ENCODE data around the gene PAFAH1B1.
"Not testable (repeated sequence)": the region's sequence is repeated elsewhere in the genome, so short reads cannot be mapped to it uniquely, and the experiment has no call there.

Gene PAFAH1B1

GRCh38 chr17:2690165-2691068 is 97.0 kb downstream of the PAFAH1B1 start:
- DNase-seq: no peak

DNA sequence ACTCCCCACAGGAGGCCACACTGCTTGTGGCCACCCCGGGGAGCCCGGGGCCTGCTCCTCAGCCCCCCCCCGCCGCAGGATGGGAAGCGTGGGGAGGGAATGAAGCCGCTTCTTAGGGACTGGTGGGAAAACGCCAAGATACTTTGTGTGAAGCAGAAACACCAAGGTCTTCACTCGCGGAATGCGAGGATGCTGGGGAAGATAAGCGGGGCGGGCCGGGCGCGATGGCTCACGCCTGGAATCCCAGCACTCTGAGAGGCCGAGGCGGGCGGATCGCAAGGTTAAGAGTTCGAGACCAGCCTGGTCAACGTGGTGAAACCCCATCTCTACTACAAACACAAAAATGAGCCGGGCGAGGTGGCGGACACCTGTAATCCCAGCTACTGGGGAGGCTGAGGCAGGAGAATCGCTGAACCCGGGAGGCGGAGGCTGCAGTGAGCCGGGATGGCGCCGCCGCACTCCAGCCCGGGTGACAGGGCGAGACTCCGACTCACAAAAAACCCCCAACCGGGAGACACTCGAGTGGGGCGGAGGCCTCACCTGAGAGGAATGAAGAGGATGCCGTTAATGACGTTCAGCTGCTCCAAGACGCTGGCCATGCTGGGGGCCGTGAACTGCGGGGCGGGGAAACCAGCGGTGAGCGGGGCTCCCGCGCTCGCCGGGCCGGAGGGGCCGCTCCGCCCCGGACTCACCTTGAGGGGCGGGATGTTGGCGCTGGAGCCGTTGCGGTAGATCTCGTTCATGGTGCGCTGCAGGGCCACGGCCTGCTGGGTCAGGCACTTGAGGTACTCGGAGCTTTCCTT is 97.8 kb downstream of the PAFAH1B1 start:
- no peak for DNase-seq

DNA sequence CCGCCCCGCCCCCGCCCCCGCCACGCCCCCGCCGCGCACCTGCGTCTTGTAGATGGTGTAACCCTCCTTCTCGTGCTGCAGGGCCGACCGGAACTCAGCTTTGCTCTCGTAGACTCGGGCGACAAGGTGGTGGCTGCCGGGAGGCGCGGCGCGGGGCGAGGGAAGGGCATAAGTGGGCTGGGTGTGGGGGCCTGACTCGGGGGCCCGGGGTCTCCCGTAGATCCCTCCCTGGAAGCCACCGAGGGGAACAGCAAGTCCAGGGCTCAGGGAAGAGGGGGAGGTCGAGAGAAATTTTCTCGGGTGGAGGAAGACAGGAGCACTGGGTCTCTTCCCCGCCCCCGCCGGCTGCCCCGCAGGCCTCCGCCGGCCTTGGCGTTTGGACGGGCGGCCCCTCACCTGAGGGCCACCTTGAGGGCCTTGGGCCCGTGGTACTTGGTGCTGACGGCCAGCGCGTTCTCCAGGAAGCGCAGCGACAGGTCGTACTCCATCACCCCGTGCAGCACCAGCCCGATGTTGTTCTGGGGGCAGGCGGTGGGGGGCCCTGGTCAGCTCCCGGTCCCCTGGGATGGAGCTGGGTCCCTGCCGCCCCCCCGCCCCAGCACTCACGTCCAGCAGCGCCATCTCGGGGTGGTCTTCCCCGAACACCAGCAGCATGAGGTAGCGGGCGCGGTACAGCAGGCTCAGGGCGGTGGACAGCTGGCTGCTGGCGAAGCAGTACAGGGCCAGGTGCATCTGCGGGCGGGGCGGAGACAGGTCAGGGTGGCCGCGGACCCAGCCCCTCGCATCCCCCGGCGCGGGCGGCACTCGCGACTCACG is 98.7 kb downstream of the PAFAH1B1 start:
- no peak for DNase-seq

GRCh38 chr17:2692781-2693135 is 99.3 kb downstream of the PAFAH1B1 start:
- DNase-seq: no peak

DNA sequence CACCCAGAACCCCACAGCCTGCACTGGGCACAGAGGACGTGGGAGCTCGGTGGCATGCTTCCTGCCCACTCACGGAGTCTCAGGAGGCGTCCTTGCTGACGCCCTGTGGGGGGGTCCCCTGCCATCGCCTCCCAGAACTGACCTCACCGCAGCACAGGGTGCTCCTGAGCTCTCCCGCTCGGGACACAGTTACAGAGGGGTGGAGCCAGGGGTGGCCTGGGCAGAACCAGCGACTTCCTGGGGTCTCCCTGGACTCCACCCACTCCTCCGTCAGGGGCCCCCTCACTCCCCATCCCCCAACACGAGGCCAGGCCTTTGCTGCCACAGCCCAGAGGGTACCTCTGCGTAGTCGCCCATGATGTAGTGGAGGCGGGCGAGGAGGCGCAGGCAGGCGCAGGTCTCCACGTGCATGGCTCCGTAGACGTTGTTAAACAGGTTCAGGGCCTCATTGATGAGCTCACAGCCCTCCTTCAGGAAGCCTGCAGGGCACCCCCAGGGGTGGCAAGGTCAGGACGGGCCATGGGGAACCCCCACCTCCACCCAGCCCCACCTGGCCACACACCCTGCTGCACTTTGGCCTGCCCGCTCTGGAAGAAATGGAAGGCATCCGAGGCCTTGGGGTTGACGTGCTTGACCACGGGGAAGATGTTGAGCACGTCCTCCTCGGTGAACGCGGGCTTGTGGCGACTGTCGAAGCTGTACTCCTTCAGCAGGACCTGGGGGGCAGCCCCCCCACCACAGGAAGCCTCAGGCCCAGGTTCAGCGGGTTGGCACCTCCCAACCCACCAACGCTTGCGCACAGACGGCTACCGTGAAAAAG is 100.3 kb downstream of the PAFAH1B1 start:
- no peak for DNase-seq

- no peak for DNase-seq
These were observed 101.2 kb downstream of the PAFAH1B1 start for GRCh38 chr17:2694381-2695242.

GRCh38 chr17:2695243-2695960 is 101.9 kb downstream of the PAFAH1B1 start:
- no peak for DNase-seq

GRCh38 chr17:2695961-2696760 is 102.7 kb downstream of the PAFAH1B1 start:
- no peak for DNase-seq

DNA sequence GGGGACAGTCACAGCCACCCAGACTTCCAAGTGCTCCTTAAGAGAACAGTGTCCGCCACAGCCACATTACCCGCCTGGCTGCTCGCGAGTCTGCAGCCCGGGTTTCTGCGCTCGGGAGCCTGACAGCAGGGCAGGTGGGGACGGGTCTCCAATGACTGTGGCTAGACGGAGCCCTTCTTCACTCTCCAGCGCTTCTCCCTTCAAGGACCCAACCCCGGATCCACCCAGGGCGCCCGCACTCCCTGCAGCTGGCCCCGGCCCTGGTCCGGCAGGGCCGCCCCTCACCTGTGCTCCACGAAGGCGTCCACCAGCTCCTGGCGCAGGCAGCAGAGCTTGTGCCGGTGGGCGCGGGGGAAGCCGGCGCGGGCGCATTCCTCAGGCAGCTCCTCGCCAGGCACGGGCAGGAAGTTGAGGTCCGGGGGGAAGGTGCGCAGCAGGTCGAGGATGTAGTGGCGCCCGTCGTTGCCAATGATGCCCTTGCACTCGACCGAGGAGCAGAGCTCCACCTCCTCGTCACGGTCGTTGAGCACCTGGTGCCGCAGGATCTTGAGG is 104.2 kb downstream of the PAFAH1B1 start:
- DNase-seq: no peak

- not testable (repeated sequence) for DNase-seq
These were observed 105.9 kb downstream of the PAFAH1B1 start for GRCh38 chr17:2699216-2699805.

- no peak for DNase-seq
These were observed 106.6 kb downstream of the PAFAH1B1 start for GRCh38 chr17:2700030-2700490.

GRCh38 chr17:2700491-2701141 is 107.2 kb downstream of the PAFAH1B1 start:
- no peak for DNase-seq

DNA sequence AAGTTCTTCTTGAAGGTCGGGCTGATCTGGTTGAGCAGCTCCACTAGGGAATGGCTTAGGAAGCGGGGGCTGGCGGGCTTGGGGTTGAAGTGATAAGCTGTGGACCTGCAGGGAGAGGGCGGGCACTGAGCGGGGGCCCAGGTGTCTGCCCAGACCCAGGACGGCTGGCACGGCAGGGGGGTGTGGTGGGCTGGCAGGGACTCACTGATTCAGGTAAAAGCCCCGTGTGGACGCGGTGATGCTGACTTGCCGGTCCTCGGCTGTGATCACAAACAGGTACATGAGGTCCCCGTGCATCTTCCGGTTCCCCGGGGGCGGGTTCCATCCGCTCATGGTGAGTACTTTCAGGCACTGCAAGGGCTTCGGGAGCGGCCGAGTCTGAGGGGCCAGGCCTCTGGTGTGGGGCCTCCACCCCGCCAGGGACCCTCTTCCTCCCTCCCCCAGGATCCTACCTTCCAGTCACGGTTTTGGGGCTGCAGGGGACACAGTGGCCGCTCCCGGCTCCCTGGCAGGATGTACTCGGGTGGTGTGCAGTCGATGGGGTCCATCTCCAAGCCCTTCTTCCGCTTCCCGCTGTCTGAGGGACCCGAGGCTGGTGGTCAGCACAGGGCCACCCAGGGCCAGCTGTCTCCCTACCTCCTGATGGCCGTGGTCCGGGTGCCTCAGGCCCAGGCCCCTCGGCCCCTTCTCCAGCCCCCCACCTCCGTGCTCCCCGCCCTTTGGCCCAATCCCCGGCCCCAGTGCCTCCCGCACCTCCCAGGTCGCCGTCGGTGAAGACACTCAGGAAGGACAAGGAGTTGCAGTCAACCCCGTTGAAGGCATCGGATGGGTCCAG is 107.9 kb downstream of the PAFAH1B1 start:
- no peak for DNase-seq

DNA sequence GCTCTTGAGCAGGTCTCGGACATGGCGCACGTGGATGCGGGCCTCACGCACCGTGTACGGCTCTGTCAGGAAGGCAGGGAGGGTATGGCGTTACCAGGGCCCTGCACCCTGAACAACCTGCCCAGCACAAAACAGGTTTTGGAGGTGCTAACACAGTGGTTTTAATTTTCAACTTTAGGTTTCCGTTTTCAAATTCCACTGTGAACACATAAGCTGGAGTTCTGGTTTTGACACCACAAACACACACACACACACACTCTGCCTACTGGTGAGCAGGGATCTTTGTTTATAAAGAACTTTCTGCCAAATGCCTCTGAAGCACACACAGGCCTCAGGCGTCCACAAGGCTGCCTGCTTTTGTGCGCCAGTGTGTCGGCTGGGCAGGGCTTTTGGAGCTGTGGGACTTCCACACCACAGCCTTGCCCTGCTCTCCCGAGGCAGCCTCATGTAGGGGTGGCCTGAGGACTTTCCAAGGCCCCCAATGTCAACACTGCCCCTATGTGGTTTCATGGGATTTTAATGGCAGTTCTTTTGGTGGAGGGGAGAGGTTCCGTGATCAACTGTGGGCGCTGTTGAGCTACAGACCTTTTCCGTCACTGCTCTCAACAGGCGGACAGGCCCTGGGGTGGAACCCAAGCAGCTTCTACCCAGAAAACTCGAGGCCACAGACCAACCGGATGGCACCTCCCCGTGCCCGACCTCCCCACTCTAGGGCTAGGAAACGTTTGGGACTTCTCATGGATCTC is 108.7 kb downstream of the PAFAH1B1 start:
- no peak for DNase-seq

DNA sequence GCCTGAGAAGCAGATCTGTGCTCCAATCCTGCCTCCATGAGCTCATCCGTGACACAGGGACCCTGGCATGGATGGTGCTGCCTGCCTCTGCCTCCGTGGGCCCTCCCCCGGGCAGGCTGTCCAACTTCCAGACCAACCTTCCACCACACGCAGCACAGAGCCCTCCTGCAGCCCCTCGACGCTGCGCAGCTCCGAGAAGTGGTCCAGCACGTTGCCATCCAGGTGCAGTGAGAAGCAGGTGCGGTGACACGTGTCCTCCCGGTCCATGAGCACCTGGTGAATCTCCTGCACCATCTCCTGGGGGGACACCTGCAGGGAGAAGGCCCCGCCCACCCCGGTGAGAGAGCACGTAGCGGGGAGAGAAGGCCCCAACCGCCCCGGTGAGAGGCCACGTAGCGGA is 109.7 kb downstream of the PAFAH1B1 start:
- no peak for DNase-seq

- no peak for DNase-seq
These were observed 110.2 kb downstream of the PAFAH1B1 start for GRCh38 chr17:2703606-2704005.
